ENCODE measurements around the gene MRPS7. TPM values are rescaled to one million over a fixed set of nuclear protein-coding genes. Genes with fewer than 3 reads are reported as not detected.
"Not testable (repeated sequence)": the region's sequence is repeated elsewhere in the genome, so short reads cannot be mapped to it uniquely, and the experiment has no call there.

Gene MRPS7
- polyA plus RNA-seq, 2 of the 4 experiments (the other 2 are of a cell fraction): 144 to 163 TPM

GRCh38 chr17:75289832-75290337 is 28.2 kb downstream of the MRPS7 start (continued):
- TF ChIP-seq TP53 (CRISPR knock-in tag; IDR thresholded peaks at IDR 0.05): no peak

DNA sequence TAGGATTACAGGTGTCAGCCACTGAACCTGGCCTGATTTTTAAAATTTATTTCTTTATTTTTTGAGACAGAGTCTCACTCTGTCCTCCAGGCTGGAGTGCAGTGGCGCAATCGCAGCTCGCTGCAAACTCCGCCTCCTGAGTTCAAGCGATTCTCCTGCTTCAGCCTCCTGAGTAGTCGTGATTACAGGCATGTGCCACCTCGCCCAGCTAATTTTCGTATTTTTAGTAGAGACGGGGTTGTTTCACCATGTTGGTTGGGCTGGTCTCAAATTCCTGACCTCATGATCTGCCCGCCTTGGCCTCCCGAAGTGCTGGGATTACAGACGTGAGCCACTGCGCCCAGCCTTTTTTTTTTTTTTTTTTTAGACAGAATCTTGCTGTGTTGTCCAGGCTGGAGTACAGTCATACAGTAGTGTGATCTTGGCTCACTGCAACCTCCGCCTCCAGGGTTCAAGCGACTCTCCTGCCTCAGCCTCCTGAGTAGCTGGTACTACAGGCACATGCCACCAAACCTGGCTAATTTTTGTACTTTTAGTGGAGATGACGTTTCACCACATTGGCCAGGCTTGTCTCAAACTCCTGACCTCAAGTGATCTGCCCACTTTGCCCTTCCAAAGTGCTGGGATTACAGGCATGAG is 31.2 kb downstream of the MRPS7 start:
- not testable (repeated sequence) for H3K27ac ChIP-seq; ATAC-seq; H3K9me3 ChIP-seq; FAIRE-seq; H3K4me2 ChIP-seq; H3K4me3 ChIP-seq; DNase-seq (ENCODE audit: low read depth in 1 of 2, low spot score in 1 of 2)
- TF ChIP-seq CEBPB (IDR thresholded peaks at IDR 0.05): peak in 1 of 2 experiments; percentile 28; a peak in 1 of 4 replicates
- H3K4me1 ChIP-seq: peaks cover 11% of the 10 kb centered on the region
- ChIA-PET POLR2A (interaction anchor here (0.6 kb wide), 2 partner anchors 18 to 21 kb away, joined by 3 to 5 read pairs; no protein-coding TSS in a partner anchor), CTCF (interaction anchor here (0.6 to 3.9 kb wide), 9 partner anchors 12 to 1093 kb away, joined by 3 to 22 read pairs (median 4); partner anchors contain the start of gene MIF4GD)
- WGBS (ENCODE audit: missing lambda C conversion rate): 83% methylated on average over 16 of the region's 16 CpGs

DNA sequence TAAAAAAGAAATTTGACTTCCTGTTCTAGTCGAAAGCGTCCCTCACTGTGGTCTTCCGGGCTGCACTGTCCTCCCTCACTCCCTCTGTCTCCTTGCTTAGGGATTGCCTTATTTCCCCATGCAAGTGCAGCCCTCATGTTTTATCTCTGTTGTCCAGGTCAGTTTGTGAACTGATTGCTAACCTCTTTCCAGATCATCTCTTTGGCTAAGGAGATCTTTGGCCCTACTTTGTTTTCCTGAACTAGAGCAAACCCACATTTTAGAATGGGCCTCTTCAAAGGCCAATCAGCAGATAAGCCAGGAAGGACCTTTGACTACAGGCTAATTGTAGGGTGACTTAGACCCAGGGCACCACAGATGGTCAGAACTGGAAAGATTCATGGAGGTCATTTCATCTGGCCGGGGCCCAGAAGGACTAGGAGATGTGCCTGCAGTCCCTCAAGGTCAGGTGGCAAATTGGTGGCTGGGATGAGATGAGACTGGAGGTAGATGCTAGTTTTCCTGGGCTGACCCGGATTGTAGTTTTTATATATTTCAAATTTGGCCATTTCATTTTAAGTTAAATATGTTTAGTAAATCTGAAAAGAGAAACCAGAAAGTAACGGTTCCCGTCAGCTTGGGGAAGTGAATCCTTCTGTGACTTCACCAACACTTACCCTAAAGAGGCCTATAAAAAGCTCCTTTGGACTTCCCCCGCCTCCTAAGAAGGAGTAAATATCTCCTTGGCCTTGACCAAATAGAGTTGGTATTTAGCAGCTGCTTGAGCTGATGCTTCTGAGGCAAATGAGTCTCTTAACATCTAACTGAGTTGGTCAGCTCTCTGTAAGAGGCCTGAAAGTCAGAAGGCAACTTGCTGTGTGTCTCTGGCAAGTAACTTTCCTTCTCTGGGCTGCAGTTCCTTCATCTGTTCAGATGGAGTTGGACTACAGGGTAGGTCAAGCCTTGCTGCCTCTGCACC is 33.8 kb downstream of the MRPS7 start:
- H3K4me3 ChIP-seq: no peak overlapping the region
- WGBS (ENCODE audit: missing lambda C conversion rate): 87% methylated on average over 8 of the region's 8 CpGs
- ChIA-PET CTCF (interaction anchor here (0.6 to 2.3 kb wide), 8 partner anchors 9 to 117 kb away, joined by 3 to 10 read pairs (median 3); no protein-coding TSS in a partner anchor), POLR2A (no interaction called here)
- DNase-seq (ENCODE audit: low read depth in 1 of 2, low spot score in 1 of 2): no peak
- ATAC-seq: no peak
- H3K9me3 ChIP-seq: no peaks in the 10 kb centered on the region
- no peak overlapping the region for H3K4me2 ChIP-seq
- H3K27ac ChIP-seq: no peak overlapping the region
- FAIRE-seq: no peak
- H3K4me1 ChIP-seq: peaks cover 1% of the 10 kb centered on the region; the same call in 1 of the 3 replicates
- TF ChIP-seq KDM1A (IDR thresholded peaks at IDR 0.05; ENCODE audit: low read depth) (peak; percentile 11; the same call in 1 of the 2 replicates), RCOR1 (IDR thresholded peaks at IDR 0.05; ENCODE audit: low read depth, low read length) (no peak), ZFP36 (IDR thresholded peaks at IDR 0.05; ENCODE audit: borderline replicate concordance, partially characterized antibody) (peak; percentile 22)

GRCh38 chr17:75300280-75300679 is 38.6 kb downstream of the MRPS7 start:
- ChIA-PET CTCF (interaction anchor here (0.9 to 3.9 kb wide), 4 partner anchors 11 to 112 kb away, joined by 3 to 11 read pairs (median 6); partner anchors contain the start of genes MIF4GD and SLC25A19), POLR2A (interaction anchor here (1.1 kb wide), 1 partner anchor 11 kb away, joined by 4 read pairs; the partner anchor contains the start of gene SLC25A19)
- Histone ChIP-seq H3K9me3 (no peaks in the 10 kb centered on the region), H3K27ac (no peak overlapping the region), H3K4me3 (no peak overlapping the region), H3K4me1 (no peaks in the 10 kb centered on the region), H3K4me2 (no peak overlapping the region)
- no peak for FAIRE-seq
- DNase-seq (ENCODE audit: low read depth in 1 of 2, low spot score in 1 of 2): no peak
- TF ChIP-seq CTCF (IDR thresholded peaks at IDR 0.05) (no peak), CEBPB (IDR thresholded peaks at IDR 0.05) (peak; percentile 26 to 45; a peak in 3 of 4 replicates)
- WGBS (ENCODE audit: missing lambda C conversion rate): 54% methylated on average over 7 of the region's 7 CpGs
- no peak for ATAC-seq

DNA sequence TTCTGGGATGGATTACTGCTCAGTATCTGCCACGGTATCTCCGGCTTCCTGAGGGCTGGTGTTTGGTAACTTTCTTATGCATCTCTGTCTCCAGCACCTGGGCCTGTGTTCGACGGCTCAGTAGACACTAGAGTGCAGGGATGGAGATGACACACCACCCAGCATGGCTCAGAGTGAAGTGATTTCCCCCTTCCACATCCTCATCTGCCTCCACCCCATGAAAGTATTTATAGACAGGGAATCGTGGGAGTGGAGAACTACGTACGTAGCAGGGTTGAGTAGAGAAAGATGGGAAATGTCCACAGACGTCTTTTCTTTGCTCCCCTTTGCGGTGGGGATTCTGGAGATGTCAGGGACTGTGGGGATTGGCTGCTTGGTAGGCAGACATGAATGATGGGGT is 39.4 kb downstream of the MRPS7 start:
- H3K4me2 ChIP-seq: no peak overlapping the region
- no peaks in the 10 kb centered on the region for H3K9me3 ChIP-seq
- H3K4me1 ChIP-seq: no peaks in the 10 kb centered on the region
- WGBS (ENCODE audit: missing lambda C conversion rate): 84% methylated on average over 9 of the region's 9 CpGs
- ChIA-PET CTCF (interaction anchor here (0.6 to 3.9 kb wide), 4 partner anchors 9 to 112 kb away, joined by 3 to 11 read pairs (median 4); no protein-coding TSS in a partner anchor), POLR2A (no interaction called here)
- ATAC-seq (no peak), FAIRE-seq (no peak), DNase-seq (ENCODE audit: low read depth in 1 of 2, low spot score in 1 of 2) (no peak)
- H3K4me3 ChIP-seq: no peak overlapping the region
- H3K27ac ChIP-seq: no peak overlapping the region
- TF ChIP-seq RAD21 (conservative IDR thresholded peaks at IDR 0.05 in 1 of 2, IDR thresholded peaks at IDR 0.05 in 1 of 2): no peak
- no peak for TF ChIP-seq ZC3H11A (IDR thresholded peaks at IDR 0.05)
- TF ChIP-seq FOSB (CRISPR knock-in tag; IDR thresholded peaks at IDR 0.05): no peak
- TF ChIP-seq HES2 (IDR thresholded peaks at IDR 0.05): no peak
- TF ChIP-seq ELK1 (IDR thresholded peaks at IDR 0.05; ENCODE audit: low read depth, low read length): no peak
- TF ChIP-seq NFE2L2 (conservative IDR thresholded peaks at IDR 0.05; ENCODE audit: low read length): no peak
- TF ChIP-seq SREBF2 (IDR thresholded peaks at IDR 0.05): no peak
- no peak for TF ChIP-seq ZFP36 (IDR thresholded peaks at IDR 0.05; ENCODE audit: borderline replicate concordance, partially characterized antibody)
- TF ChIP-seq HEYL (CRISPR knock-in tag; IDR thresholded peaks at IDR 0.05): no peak
- no peak for TF ChIP-seq POLR2AphosphoS2 (conservative IDR thresholded peaks at IDR 0.05; ENCODE audit: low read length)
- no peak for TF ChIP-seq GATA3 (IDR thresholded peaks at IDR 0.05; ENCODE audit: borderline replicate concordance)
- TF ChIP-seq ESRRA (IDR thresholded peaks at IDR 0.05; ENCODE audit: borderline replicate concordance, low read length): no peak
